HG02588 (cell line): Measurements from ENCODE around the gene PTPRN2.
"Not testable (repeated sequence)": the region's sequence is repeated elsewhere in the genome, so short reads cannot be mapped to it uniquely, and the experiment has no call there.

ENCODE experiments used
- ATAC-seq: cut with Tn5 transposase; IDR thresholded peaks from one replicate; pipeline ENCODE4 v1.9.1; 2021; ENCODE audit warnings: mild to moderate bottlenecking, moderate library complexity; ENCODE audit not compliant: unreplicated experiment

The PTPRN2 gene

DNA sequence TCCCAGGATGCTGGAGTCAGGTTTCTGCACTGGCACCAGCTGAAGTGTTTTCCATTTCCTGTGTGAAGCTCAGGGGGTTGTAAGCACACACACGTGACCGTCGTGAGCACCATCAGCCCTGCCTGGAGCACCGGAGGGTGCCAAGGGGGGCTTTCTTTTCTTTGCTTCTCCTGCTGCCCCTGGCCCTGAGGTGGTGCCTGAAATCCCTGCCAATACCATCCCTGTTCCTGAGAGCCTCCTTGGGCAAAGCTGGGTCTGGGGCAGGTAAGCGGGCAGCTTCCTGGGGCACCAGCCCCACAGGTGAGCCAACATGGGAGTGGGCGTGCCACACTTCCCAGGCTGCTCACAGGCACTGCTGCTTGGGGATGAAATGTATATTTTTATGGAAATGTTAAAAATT, 657.2 kb downstream of the PTPRN2 start:
- ATAC-seq, result no peak

GRCh38 chr7:157929671-157930070, 658.0 kb downstream of the PTPRN2 start:
- ATAC-seq, result no peak

DNA sequence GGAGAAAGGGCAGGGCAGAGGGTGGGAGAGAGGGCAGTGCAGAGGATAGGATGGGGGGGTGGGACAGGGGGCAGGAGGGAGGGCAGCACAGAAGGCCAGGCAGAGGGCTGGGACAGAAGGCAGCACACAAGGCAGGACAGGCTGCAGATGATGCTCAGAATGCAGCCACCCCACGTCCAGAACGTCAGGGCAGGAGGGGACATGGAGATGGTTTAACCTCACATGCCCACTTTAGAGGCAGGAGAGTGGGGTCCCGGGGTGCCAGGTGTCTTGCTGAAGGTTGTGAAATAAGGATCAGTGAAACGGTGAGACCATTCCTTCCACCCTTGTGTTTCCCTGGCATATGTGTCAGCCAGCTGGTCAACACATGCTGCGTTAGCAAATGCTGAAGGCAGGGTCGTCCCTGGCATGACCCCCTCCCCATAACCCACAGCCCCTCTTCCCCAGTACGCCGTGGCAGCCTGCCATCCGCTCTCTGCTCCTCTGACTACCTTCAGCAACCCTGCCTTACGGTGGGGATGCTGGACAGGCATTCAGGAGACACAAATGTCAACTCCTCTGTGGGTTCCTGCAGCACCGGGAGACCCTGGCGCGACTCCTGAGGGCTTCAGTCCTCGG, 658.7 kb downstream of the PTPRN2 start:
- no peak for ATAC-seq

- no peak for ATAC-seq
Observed at GRCh38 chr7:157928171-157928794, 659.3 kb downstream of the PTPRN2 start.

- ATAC-seq, result no peak
Observed at GRCh38 chr7:157927313-157927925, 660.2 kb downstream of the PTPRN2 start.

DNA sequence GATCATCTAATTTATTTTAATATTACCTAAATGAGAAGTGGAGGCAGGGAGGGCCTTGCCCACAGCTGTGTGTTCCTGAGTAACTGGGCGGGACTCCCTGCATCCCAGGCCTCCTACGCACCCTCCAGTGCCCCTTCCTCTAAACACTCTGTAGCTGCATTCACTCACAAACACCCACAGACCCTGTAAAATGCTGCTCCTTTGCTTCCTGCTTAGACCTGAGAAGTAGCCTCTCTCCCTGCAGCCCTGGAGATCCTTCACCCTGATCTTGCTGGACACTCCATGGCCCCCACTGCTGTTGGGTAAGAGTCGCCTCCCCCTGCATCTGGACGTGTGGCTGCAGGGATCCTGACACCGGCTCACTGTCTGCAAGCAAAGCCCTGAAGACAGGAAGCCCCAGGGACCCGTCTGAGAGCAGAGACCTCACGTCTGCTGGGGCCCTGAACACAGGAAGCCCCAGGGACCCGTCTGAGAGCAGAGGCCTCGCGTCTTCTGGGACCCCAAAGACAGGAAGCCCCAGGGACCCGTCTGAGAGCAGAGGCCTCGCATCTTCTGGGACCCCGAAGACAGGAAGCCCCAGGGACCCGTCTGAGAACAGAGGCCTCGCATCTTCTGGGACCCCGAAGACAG, 661.0 kb downstream of the PTPRN2 start:
- no peak for ATAC-seq

- ATAC-seq, result no peak
Observed at GRCh38 chr7:157926107-157926506, 661.5 kb downstream of the PTPRN2 start.

- ATAC-seq, result no peak
Observed at GRCh38 chr7:157925383-157925875, 662.2 kb downstream of the PTPRN2 start.

GRCh38 chr7:157923903-157924630, 663.6 kb downstream of the PTPRN2 start:
- ATAC-seq, result no peak

DNA sequence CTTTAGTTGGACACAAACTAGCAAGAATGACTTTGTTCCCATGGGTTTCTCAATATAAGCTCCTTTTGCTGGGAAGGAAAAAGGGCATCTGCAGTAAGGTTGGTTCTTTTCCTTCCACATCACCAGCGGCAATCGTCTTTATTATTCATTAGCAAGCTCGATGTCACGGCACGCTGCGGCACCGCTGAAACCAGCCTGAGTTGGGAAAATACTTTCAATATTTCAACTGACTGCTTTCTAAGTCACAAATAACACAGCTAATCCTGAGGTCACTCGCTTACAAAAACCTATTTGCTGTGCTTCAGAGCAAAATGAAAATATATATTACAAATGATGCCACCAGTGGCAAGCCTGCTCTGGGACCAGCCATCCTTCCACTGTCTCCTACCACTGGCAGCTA, 665.0 kb downstream of the PTPRN2 start:
- no peak for ATAC-seq

GRCh38 chr7:157918326-157919080, 669.1 kb downstream of the PTPRN2 start:
- no peak for ATAC-seq

DNA sequence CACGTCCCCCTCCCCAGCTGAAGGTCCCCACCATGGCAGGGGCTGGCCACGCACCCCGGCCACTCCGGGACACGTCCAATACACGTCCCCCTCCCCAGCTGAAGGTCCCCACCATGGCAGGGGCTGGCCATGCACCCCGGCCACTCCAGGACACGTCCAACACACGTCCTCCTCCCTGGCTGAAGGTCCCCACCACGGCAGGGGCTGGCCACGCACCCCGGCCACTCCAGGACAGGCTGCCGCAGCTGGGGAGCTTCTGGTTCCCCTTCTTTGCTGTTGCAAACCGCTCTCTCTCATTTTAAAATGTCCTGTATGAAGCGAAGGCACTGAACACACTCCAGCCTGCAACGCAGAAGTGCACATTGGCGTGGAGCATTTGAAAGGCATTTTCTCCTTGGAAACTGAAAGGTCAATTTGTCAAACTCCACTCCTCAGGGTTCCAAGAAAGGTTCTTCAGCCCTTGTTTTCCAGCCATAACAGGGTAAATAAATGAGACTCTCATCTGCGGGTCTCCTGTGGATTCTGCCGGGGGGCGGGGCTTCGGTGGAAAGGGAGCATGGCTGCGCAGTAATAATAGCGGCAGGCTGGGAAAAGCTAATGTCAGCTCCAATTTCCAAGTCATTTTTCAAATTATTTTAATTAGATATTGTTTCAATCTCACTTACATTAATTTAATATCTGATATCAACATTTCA, 670.5 kb downstream of the PTPRN2 start:
- no peak for ATAC-seq

DNA sequence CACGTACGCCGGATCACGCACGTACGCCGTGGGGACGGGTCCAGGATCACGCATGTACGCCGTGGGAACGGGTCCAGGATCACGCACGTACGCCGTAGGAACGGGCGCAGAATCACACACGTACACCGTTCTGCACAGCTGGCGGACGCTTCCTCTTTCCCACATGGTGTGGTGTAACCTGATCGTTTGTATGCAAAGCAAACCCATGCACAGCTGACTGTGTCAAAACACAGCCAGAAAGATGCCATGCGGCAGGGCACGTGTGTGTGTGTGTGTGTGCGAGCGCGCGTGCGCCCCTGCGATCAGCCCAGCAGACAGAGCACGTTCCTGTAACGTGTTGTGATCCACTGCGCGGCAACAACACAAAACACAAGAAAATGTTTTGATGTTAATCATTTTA, 677.2 kb downstream of the PTPRN2 start:
- no peak for ATAC-seq

- not testable (repeated sequence) for ATAC-seq
Observed at GRCh38 chr7:157910045-157910444, 677.6 kb downstream of the PTPRN2 start.

DNA sequence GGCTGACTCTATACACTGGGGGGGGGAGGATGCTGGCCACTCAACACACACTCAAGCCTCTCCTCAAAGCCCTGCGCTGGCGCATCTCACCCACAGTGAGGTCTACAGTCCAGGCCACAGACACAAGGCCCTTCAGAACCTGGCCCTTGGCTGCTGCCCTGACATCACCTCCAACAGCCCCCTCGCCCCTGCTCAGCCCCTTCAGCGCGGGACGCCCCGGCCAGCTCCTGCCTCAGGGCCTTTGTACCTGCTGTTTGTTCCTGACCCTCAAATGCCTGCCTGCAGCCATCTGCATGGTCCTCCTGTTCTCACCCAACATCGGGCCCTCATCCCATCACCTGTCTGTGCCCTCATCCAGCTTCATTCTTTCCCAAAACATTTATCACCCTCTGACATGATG, 678.3 kb downstream of the PTPRN2 start:
- no peak for ATAC-seq

DNA sequence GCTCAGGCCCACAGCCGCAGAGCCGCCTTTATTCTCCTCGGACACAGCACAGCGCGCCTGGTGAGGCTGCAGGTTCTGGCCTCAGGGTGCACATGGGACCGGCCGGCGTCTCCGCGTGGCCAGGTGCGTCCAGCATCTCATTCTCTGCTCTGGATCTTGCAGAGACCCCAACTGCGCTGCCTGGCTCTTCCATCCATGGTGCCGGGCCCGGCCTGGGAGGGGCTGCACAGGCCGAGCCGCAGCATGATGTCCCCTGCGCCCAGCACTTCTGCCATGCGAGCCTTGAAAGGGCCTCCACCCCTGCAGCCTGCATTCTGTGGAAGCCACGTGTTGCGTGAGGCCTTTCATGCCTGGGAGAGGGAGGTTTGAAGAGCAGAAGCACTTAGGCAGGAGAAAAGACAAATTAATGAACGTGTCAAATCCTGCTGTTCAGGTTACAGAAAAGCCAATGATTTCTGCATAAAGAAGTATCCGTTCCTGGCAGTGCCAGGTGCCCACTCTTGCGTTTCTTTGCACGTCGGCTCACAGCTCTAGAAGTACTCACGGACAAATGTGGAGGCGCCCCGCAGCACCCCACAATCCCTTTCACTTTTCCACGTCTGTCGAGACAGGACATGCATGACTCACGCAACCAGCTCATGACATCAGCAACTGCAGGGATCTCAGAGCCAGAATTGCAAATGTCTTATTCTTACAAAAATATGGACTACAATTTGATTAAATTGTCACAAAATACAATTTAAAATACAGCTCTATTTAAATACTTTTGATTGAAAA, 679.4 kb downstream of the PTPRN2 start:
- ATAC-seq, result no peak

GRCh38 chr7:157907091-157907490, 680.5 kb downstream of the PTPRN2 start:
- ATAC-seq, result no peak

DNA sequence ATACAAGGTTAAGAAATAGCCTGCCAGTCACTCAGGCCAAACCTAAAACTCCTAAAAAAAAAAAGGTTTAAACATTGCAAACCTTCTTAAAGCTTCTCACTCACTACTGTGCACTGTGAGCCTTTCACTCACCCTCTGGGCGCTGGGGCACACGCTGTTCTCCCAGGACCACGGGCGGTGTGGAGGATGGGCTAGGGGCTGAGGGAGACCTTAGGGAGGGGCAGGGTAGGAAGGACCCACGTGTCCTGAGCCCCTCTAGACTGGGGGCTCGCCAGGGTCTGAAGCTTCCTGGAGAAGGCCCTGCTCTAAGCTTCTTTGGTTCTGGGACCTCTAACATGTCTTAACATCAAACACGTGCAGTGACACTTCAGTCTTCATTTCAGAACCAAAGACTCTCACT, 681.0 kb downstream of the PTPRN2 start:
- no peak for ATAC-seq
